Urinary bladder (tissue), 4 donors: ENCODE data around the gene UST. TPM values are rescaled to one million over a fixed set of nuclear protein-coding genes. Genes with fewer than 3 reads are reported as not detected.
A peak's percentile ranks its signal among the peaks of the same experiment; 100 is the strongest.
"Not testable (repeated sequence)": the region's sequence is repeated elsewhere in the genome, so short reads cannot be mapped to it uniquely, and the experiment has no call there.

Experiments
- DNase-seq: peaks from one replicate; pipeline ENCODE4 v3.0.0-alpha.2; 2015; ENCODE audit errors: extremely low spot score
- H3K27ac ChIP-seq: one replicate; pipeline ENCODE4 v1.5.1; 2013; ENCODE audit warnings: low read depth, mild to moderate bottlenecking, moderate library complexity
- H3K36me3 ChIP-seq: one replicate; pipeline ENCODE4 v1.6.1; 2013; ENCODE audit warnings: mild to moderate bottlenecking, moderate library complexity; ENCODE audit not compliant: insufficient read depth
- H3K4me1 ChIP-seq: one replicate; pipeline ENCODE4 v1.6.1; 2013; ENCODE audit warnings: mild to moderate bottlenecking, moderate library complexity; ENCODE audit not compliant: insufficient read depth
- H3K4me3 ChIP-seq: one replicate; pipeline ENCODE4 v1.5.1; 2013; ENCODE audit warnings: low read depth, low read length
- WGBS: extraction: QIAGEN DNeasy Blood & Tissue Kit; methylation state at CpG from one replicate; pipeline ENCODE4 v1.1.7; 2013; 5-methylcytosine and 5-hydroxymethylcytosine counted together
- polyA plus RNA-seq: library from polyadenylated mRNA; stranded (reverse); fragments of 200-250 nt; gene quantifications from one replicate; pipeline ENCODE4 v1.2.3, GENCODE V29; 2013
- total RNA-seq: library from RNA; depleted of rRNA; stranded (reverse); fragments of >200 nt; gene quantifications from one replicate; pipeline ENCODE4 v1.2.3, GENCODE V29; 2014
- donor health status: healthy with polysubstance abuse.
- donor health status: healthy.

Gene UST
- total and polyA plus RNA-seq, 2 donors, result 12.4 to 27.8 TPM

- Histone ChIP-seq H3K36me3 (no peaks in the 10 kb centered on the region), H3K4me3 (no peak overlapping the region), H3K4me1 (no peaks in the 10 kb centered on the region), H3K27ac (no peak overlapping the region)
- DNase-seq, result peak; percentile 74
- WGBS, result 34% methylated on average over 12 of the region's 12 CpGs
Measured at GRCh38 chr6:148947621-148948444, 201.0 kb downstream of the UST start.

- H3K4me1 ChIP-seq, result no peaks in the 10 kb centered on the region
- DNase-seq, result no peak
- WGBS, result 78% methylated on average over 6 of the region's 6 CpGs
- H3K36me3 ChIP-seq, result no peaks in the 10 kb centered on the region
- H3K27ac ChIP-seq, result no peak overlapping the region
- no peak overlapping the region for H3K4me3 ChIP-seq
Measured at GRCh38 chr6:148951662-148952061, 204.8 kb downstream of the UST start.

- Histone ChIP-seq H3K27ac (no peak overlapping the region), H3K36me3 (no peaks in the 10 kb centered on the region), H3K4me3 (no peak overlapping the region), H3K4me1 (peaks cover 2% of the 10 kb centered on the region)
- 43% methylated on average over 10 of the region's 10 CpGs for WGBS
- peak; percentile 56 for DNase-seq
Measured at GRCh38 chr6:148952147-148953035, 205.6 kb downstream of the UST start.

GRCh38 chr6:148954461-148954860 lies 207.6 kb downstream of the UST start:
- H3K36me3 ChIP-seq, result no peaks in the 10 kb centered on the region
- 93% methylated on average over 6 of the region's 6 CpGs for WGBS
- H3K4me1 ChIP-seq, result peaks cover 2% of the 10 kb centered on the region
- no peak for DNase-seq
- H3K27ac ChIP-seq, result no peak overlapping the region
- H3K4me3 ChIP-seq, result no peak overlapping the region

GRCh38 chr6:148954934-148955333 lies 208.1 kb downstream of the UST start:
- WGBS, result 76% methylated on average over 3 of the region's 3 CpGs
- no peak overlapping the region for H3K4me3 ChIP-seq

GRCh38 chr6:148955441-148955840 lies 208.6 kb downstream of the UST start:
- Histone ChIP-seq H3K27ac (no peak overlapping the region), H3K36me3 (no peaks in the 10 kb centered on the region), H3K4me3 (no peak overlapping the region), H3K4me1 (peaks cover 2% of the 10 kb centered on the region)
- 86% methylated on average over 3 of the region's 3 CpGs for WGBS
- no peak for DNase-seq

More at GRCh38 chr6:148954934-148955333, 208.1 kb downstream of the UST start:
- H3K4me1 ChIP-seq, result peaks cover 2% of the 10 kb centered on the region
- H3K36me3 ChIP-seq, result no peaks in the 10 kb centered on the region
- DNase-seq, result no peak
- no peak overlapping the region for H3K27ac ChIP-seq

- WGBS, result 95% methylated on average over 7 of the region's 7 CpGs
- not testable (repeated sequence) for H3K4me3 ChIP-seq, DNase-seq, H3K36me3 ChIP-seq, H3K27ac ChIP-seq, H3K4me1 ChIP-seq
Measured at GRCh38 chr6:148956163-148956562, 209.3 kb downstream of the UST start.

GRCh38 chr6:148957752-148958151 lies 210.9 kb downstream of the UST start:
- peaks cover 2% of the 10 kb centered on the region for H3K4me1 ChIP-seq
- no peaks in the 10 kb centered on the region for H3K36me3 ChIP-seq
- no peak overlapping the region for H3K27ac ChIP-seq
- 91% methylated on average over 5 of the region's 5 CpGs for WGBS
- H3K4me3 ChIP-seq, result no peak overlapping the region
- DNase-seq, result no peak

GRCh38 chr6:148959008-148959407 lies 212.2 kb downstream of the UST start:
- Histone ChIP-seq H3K27ac (no peak overlapping the region), H3K4me1 (peaks cover 2% of the 10 kb centered on the region), H3K36me3 (no peaks in the 10 kb centered on the region), H3K4me3 (no peak overlapping the region)
- no peak for DNase-seq
- 89% methylated on average over 3 of the region's 3 CpGs for WGBS

- Histone ChIP-seq H3K4me3 (no peak overlapping the region), H3K27ac (no peak overlapping the region), H3K36me3 (no peaks in the 10 kb centered on the region), H3K4me1 (peaks cover 2% of the 10 kb centered on the region)
- 90% methylated on average over 4 of the region's 4 CpGs for WGBS
- no peak for DNase-seq
Measured at GRCh38 chr6:148959501-148959900, 212.7 kb downstream of the UST start.

GRCh38 chr6:148962854-148963515 lies 216.2 kb downstream of the UST start:
- H3K4me1 ChIP-seq, result no peaks in the 10 kb centered on the region
- H3K27ac ChIP-seq, result no peak overlapping the region
- H3K36me3 ChIP-seq, result no peaks in the 10 kb centered on the region
- no peak overlapping the region for H3K4me3 ChIP-seq
- WGBS, result 93% methylated on average over 7 of the region's 7 CpGs
- no peak for DNase-seq

- H3K4me3 ChIP-seq, result no peak overlapping the region
- no peak for DNase-seq
- no peaks in the 10 kb centered on the region for H3K36me3 ChIP-seq
- 98% methylated on average over 5 of the region's 5 CpGs for WGBS
- no peaks in the 10 kb centered on the region for H3K4me1 ChIP-seq
- H3K27ac ChIP-seq, result no peak overlapping the region
Measured at GRCh38 chr6:148963738-148964137, 216.9 kb downstream of the UST start.

- Histone ChIP-seq H3K36me3 (no peaks in the 10 kb centered on the region), H3K4me3 (no peak overlapping the region), H3K4me1 (no peaks in the 10 kb centered on the region), H3K27ac (no peak overlapping the region)
- no peak for DNase-seq
- 98% methylated on average over 13 of the region's 13 CpGs for WGBS
Measured at GRCh38 chr6:148964467-148964866, 217.6 kb downstream of the UST start.
